ENCODE measurements around the gene MPG. TPM values are rescaled to one million over a fixed set of nuclear protein-coding genes. Genes with fewer than 3 reads are reported as not detected.

Gene MPG
- polyA plus RNA-seq, 3 donors, result 32.5 to 86.9 (median 70.6) TPM

DNA sequence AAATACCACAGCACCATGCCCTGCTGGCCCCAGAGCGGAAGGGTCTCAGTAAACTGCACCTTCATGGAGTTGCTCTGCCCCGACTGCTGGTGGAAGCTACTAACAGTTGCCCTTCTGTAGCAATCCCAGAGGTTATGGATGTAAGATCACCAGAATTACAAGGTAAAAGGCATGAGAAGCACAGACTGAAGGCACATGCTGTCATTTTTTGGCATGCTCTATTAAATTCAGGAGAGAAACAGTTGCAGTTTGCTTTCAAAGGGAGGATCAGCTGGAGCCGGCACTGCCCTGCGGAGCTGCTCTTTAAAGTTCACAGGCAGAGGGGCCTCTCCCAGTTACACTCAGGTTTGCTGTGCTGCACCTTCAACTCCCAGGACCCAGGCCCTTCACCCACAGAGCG, 41.3 kb downstream of the MPG start:
- no peaks in the 10 kb centered on the region for H3K27me3 Mint-ChIP-seq (ENCODE audit: low read depth in 3 of 3)
- H3K79me2 ChIP-seq (ENCODE audit: insufficient read depth, low read length), result no peaks in the 10 kb centered on the region
- H2AFZ ChIP-seq (ENCODE audit: insufficient read depth, low read depth, low read length, poor library complexity, severe bottlenecking), result no peak overlapping the region
- TF ChIP-seq, protein P1, sequence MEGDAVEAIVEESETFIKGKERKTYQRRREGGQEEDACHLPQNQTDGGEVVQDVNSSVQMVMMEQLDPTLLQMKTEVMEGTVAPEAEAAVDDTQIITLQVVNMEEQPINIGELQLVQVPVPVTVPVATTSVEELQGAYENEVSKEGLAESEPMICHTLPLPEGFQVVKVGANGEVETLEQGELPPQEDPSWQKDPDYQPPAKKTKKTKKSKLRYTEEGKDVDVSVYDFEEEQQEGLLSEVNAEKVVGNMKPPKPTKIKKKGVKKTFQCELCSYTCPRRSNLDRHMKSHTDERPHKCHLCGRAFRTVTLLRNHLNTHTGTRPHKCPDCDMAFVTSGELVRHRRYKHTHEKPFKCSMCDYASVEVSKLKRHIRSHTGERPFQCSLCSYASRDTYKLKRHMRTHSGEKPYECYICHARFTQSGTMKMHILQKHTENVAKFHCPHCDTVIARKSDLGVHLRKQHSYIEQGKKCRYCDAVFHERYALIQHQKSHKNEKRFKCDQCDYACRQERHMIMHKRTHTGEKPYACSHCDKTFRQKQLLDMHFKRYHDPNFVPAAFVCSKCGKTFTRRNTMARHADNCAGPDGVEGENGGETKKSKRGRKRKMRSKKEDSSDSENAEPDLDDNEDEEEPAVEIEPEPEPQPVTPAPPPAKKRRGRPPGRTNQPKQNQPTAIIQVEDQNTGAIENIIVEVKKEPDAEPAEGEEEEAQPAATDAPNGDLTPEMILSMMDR (IDR thresholded peaks at IDR 0.05), result no peak
- H3K9me3 ChIP-seq (replicated peaks in 1 of 2; ENCODE audit: control insufficient read depth in 1 of 2, insufficient read depth in 1 of 2, low read length in 2 of 2), result no peaks in the 10 kb centered on the region
- H3K27ac Mint-ChIP-seq, result no peak overlapping the region
- H3K9ac ChIP-seq (ENCODE audit: insufficient read depth, low read length, poor library complexity, severe bottlenecking), result no peak overlapping the region
- no peak overlapping the region for H3K4me3 ChIP-seq (replicated peaks in 1 of 3; ENCODE audit: low read depth in 2 of 3, low read length in 3 of 3)
- H3K4me1 ChIP-seq (ENCODE audit: control insufficient read depth in 1 of 2, insufficient read depth in 2 of 2, low read length in 2 of 2), result no peaks in the 10 kb centered on the region
- no peak overlapping the region for H3K4me2 ChIP-seq (replicated peaks; ENCODE audit: extremely low read depth, low read length, poor library complexity, severe bottlenecking)
- peaks cover 2 to 21% of the 10 kb centered on the region in 2 donors for H3K36me3 ChIP-seq (replicated peaks in 1 of 2; ENCODE audit: control insufficient read depth in 1 of 2, insufficient read depth in 2 of 2, low read length in 2 of 2)
- no peaks in the 10 kb centered on the region for H3K27me3 ChIP-seq (ENCODE audit: control insufficient read depth in 2 of 2, insufficient read depth in 2 of 2, low read length in 2 of 2)
- no peaks in the 10 kb centered on the region for H4K20me1 ChIP-seq (ENCODE audit: insufficient read depth, low read length)
- intact Hi-C loops (cut with micrococcal nuclease), result no loop called here
- peaks cover 39 to 54% of the 10 kb centered on the region in 2 donors for H3K36me3 Mint-ChIP-seq
- no peak overlapping the region for H3K4me3 Mint-ChIP-seq
- 95% methylated on average over 4 of the region's 5 CpGs for WGBS (ENCODE audit: insufficient coverage)
- no peaks in the 10 kb centered on the region for H3K4me1 Mint-ChIP-seq
- no peaks in the 10 kb centered on the region for H3K9me3 Mint-ChIP-seq
- no peak overlapping the region for H3K27ac ChIP-seq (ENCODE audit: low read depth in 1 of 2, low read length in 2 of 2)
- no peak for DNase-seq

DNA sequence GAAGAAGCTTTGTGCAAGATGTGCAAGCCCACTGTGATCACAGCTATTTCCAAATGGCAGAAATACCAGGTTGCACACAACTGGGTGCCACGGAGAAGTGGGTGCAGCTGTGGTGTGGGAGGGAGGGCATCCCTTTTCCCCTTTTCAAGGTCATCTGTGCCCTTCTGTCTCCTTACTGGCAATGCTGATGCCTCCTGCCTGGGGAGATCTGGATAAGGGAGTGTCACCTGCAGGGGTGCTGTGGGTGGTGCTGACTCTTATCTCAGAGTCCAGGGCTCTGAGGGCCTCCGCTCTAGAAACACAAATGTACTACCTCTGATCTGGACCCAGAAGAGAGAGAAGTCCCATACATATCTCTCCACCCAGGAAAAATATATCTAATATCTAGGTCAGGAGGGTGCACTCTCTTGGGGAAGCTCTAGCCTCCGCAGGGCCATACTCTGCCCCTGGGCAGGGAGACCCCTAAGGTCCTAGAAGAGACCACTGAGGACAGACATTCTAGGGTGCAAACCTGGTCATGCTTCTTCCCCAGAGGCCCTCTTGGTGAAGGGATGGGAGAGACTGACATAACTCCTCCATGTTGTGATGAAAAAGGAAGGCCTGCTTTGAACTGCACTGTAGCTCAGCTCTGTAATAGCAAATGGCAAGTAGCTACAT, 41.9 kb downstream of the MPG start:
- Mint-ChIP-seq H3K4me3 (no peak overlapping the region), H3K27me3 (ENCODE audit: low read depth in 3 of 3) (no peaks in the 10 kb centered on the region), H3K9me3 (no peaks in the 10 kb centered on the region), H3K36me3 (peaks cover 38 to 57% of the 10 kb centered on the region in 2 donors), H3K27ac (peak overlapping the region in 3 of 7 donors; percentile 6 to 50 (median 9)), H3K4me1 (no peaks in the 10 kb centered on the region)
- Histone ChIP-seq H3K4me1 (ENCODE audit: control insufficient read depth in 1 of 2, insufficient read depth in 2 of 2, low read length in 2 of 2) (no peaks in the 10 kb centered on the region), H3K4me2 (replicated peaks; ENCODE audit: extremely low read depth, low read length, poor library complexity, severe bottlenecking) (no peak overlapping the region), H3K27me3 (ENCODE audit: control insufficient read depth in 2 of 2, insufficient read depth in 2 of 2, low read length in 2 of 2) (no peaks in the 10 kb centered on the region), H3K4me3 (replicated peaks in 1 of 3; ENCODE audit: low read depth in 2 of 3, low read length in 3 of 3) (no peak overlapping the region), H4K20me1 (ENCODE audit: insufficient read depth, low read length) (no peaks in the 10 kb centered on the region), H2AFZ (ENCODE audit: insufficient read depth, low read depth, low read length, poor library complexity, severe bottlenecking) (no peak overlapping the region), H3K36me3 (replicated peaks in 1 of 2; ENCODE audit: control insufficient read depth in 1 of 2, insufficient read depth in 2 of 2, low read length in 2 of 2) (peaks cover 2 to 26% of the 10 kb centered on the region in 2 donors), H3K9ac (ENCODE audit: insufficient read depth, low read length, poor library complexity, severe bottlenecking) (no peak overlapping the region), H3K9me3 (replicated peaks in 1 of 2; ENCODE audit: control insufficient read depth in 1 of 2, insufficient read depth in 1 of 2, low read length in 2 of 2) (no peaks in the 10 kb centered on the region), H3K79me2 (ENCODE audit: insufficient read depth, low read length) (no peaks in the 10 kb centered on the region), H3K27ac (ENCODE audit: low read depth in 1 of 2, low read length in 2 of 2) (no peak overlapping the region)
- 40% methylated on average over 1 of the region's 3 CpGs for WGBS (ENCODE audit: insufficient coverage)
- intact Hi-C loops (cut with micrococcal nuclease), result no loop called here
- TF ChIP-seq, protein P1 (IDR thresholded peaks at IDR 0.05), result no peak
- DNase-seq, result no peak
